Ishikawa (cell line): Measurements from ENCODE around the gene BOLL.

Experiments used
- CEBPB ChIP-seq: IDR thresholded peaks from 2 replicates; pipeline ENCODE4 v1.6.1; 2012
- CREB1 ChIP-seq: IDR thresholded peaks from 2 replicates; pipeline ENCODE4 v1.6.1; 2012; ENCODE audit warnings: low read depth
- EGR1 ChIP-seq: IDR thresholded peaks from 2 replicates; pipeline ENCODE4 v1.6.1; 2012
- EP300 ChIP-seq: IDR thresholded peaks from 2 replicates; pipeline ENCODE4 v1.6.1; 2012; ENCODE audit warnings: borderline replicate concordance
- FOXM1 ChIP-seq: IDR thresholded peaks from 2 replicates; pipeline ENCODE4 v1.6.1; 2012; ENCODE audit warnings: low read depth, borderline replicate concordance
- NFIC ChIP-seq: IDR thresholded peaks from 2 replicates; pipeline ENCODE4 v1.6.1; 2012
- RAD21 ChIP-seq: IDR thresholded peaks from 2 replicates; pipeline ENCODE4 v1.6.1; 2012; ENCODE audit warnings: low read depth
- TAF1 ChIP-seq: IDR thresholded peaks from 2 replicates; pipeline ENCODE4 v1.6.1; 2012; ENCODE audit warnings: low read depth, mild to moderate bottlenecking
- TCF12 ChIP-seq: IDR thresholded peaks from 2 replicates; pipeline ENCODE4 v1.6.1; 2012; ENCODE audit warnings: low read depth
- TEAD4 ChIP-seq: IDR thresholded peaks from 2 replicates; pipeline ENCODE4 v1.6.1; 2012
- YY1 ChIP-seq: IDR thresholded peaks from 2 replicates; pipeline ENCODE4 v1.6.1; 2012; ENCODE audit warnings: low read depth
- ZBTB7A ChIP-seq: IDR thresholded peaks from 2 replicates; pipeline ENCODE4 v1.6.1; 2012; ENCODE audit warnings: low read depth
- TF ChIP-seq, protein P1 (sequence below): IDR thresholded peaks from 2 replicates; pipeline ENCODE4 v1.6.1; 2012
- TF ChIP-seq, protein P2 (sequence below): IDR thresholded peaks from 2 replicates; pipeline ENCODE4 v1.6.1; 2012; ENCODE audit warnings: low read depth, mild to moderate bottlenecking
- TF ChIP-seq, protein P3 (sequence below): IDR thresholded peaks from 2 replicates; pipeline ENCODE4 v1.6.1; 2012

BOLL gene

DNA sequence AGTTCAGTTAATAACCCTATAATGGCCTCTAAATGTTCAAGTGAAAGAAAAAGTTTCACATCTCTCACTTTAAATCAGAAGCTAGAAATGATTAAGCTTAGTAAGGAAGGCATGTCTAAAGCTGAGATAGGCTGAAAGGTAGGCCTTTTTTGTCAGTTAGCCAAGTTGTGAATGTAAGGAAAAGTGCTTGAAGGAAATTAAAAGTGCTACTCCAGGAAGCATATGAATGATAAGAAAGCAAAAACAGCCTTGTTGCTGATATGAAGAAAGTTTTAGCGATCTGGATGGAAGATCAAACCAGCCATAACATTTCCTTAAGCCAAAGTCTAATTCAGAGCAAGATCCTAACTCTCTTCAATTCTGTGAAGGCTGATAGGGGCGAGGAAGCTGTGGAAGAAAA lies 29.4 kb upstream of the BOLL start:
- TF ChIP-seq EGR1: no peak
- no peak for TF ChIP-seq TCF12
- no peak for TF ChIP-seq FOXM1
- TF ChIP-seq ZBTB7A: no peak
- no peak for TF ChIP-seq EP300
- TF ChIP-seq RAD21: no peak

DNA sequence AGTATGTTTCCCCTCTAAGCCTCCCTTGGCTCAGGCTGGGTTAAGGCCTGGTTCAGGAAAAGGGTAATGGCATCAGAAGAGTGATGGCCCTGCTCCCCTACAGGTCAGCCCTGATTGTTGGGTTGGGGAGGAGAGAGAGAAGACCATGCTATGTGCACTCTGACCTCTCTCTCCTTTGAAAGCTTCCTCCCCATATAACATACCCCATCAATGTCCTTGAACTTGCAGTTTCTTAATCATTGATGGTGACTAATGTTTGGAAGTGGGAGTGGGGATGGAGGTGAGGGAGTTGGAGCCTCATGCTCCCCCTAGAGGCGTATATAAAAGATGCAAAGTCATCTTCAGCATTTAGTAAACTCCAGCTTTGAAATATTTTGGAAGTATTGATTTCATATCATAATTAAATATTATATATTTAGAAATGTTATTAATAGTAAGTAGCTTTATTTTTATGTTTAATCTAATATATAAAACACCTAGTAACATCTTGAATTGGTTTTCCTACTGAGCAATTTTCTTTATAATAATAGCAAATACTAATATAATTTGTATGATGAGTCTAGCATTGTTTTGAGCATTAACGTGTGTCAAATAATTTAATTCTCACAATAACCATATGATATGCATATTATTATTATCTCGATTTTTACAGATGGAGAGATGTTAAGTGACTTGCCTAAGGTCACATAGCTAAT lies 28.1 kb upstream of the BOLL start:
- TF ChIP-seq YY1 (no peak), RAD21 (peak; percentile 26)

DNA sequence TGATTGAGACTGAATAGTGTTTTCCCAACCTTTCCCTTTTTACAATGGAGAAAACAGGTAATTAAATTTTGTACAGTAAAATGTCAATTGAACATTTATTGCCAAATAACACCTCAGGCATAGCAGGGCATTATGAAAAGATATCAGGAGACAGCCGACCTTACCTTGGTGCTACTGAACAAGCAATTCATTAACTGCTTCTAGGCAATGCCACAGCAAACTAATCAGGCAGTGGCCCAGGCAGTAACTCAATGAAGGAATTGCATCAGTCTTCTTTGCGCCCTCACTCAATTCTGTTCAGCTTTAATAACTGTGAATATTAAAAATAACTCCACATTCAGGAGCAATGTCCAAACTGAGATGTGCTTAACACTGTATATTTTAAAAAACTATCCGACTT lies 25.4 kb upstream of the BOLL start:
- TF ChIP-seq NFIC (no peak), TEAD4 (no peak), CREB1 (no peak), TAF1 (no peak), TCF12 (no peak)
- TF ChIP-seq, protein P1, sequence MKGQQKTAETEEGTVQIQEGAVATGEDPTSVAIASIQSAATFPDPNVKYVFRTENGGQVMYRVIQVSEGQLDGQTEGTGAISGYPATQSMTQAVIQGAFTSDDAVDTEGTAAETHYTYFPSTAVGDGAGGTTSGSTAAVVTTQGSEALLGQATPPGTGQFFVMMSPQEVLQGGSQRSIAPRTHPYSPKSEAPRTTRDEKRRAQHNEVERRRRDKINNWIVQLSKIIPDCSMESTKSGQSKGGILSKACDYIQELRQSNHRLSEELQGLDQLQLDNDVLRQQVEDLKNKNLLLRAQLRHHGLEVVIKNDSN: no peak
- TF ChIP-seq, protein P2, sequence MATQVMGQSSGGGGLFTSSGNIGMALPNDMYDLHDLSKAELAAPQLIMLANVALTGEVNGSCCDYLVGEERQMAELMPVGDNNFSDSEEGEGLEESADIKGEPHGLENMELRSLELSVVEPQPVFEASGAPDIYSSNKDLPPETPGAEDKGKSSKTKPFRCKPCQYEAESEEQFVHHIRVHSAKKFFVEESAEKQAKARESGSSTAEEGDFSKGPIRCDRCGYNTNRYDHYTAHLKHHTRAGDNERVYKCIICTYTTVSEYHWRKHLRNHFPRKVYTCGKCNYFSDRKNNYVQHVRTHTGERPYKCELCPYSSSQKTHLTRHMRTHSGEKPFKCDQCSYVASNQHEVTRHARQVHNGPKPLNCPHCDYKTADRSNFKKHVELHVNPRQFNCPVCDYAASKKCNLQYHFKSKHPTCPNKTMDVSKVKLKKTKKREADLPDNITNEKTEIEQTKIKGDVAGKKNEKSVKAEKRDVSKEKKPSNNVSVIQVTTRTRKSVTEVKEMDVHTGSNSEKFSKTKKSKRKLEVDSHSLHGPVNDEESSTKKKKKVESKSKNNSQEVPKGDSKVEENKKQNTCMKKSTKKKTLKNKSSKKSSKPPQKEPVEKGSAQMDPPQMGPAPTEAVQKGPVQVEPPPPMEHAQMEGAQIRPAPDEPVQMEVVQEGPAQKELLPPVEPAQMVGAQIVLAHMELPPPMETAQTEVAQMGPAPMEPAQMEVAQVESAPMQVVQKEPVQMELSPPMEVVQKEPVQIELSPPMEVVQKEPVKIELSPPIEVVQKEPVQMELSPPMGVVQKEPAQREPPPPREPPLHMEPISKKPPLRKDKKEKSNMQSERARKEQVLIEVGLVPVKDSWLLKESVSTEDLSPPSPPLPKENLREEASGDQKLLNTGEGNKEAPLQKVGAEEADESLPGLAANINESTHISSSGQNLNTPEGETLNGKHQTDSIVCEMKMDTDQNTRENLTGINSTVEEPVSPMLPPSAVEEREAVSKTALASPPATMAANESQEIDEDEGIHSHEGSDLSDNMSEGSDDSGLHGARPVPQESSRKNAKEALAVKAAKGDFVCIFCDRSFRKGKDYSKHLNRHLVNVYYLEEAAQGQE: no peak

DNA sequence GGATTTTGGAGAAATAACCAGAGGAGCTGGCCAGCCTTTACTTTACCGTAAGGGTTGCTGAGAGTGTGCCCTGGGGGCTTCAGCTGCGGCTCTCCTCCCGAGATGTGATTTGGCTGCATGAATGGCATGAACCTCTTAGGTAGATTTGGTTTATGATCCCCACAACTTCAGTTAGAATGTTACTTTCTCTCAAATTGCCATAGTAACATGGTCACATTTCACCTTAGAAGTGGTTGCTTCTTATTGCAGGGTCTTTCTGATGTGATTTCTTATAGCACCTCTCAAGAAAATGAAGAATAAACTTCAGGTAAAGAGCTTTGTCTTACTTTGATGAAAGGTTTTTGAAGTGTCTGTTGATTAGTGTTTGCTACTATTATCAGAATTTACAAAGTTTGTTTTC lies 24.9 kb upstream of the BOLL start:
- TF ChIP-seq, protein P2: no peak

DNA sequence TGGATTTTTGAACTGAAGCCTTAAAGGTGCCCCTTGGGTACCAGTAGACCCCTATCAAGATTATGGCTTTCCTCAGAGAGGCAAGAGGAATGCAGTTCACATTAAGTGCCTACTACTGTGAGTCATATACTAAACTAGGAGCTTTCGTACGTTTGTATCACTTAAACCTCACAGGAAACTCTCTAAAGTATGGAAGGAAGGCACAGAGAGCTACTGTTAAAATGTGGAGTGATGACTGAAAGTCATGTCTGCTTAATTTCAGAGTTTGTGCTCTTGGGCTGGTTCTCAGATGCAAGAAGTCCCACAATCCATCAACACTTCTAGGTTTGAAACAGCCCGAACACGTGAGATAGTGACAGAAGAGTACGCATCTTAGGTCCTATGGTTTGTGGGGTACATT lies 23.9 kb upstream of the BOLL start:
- no peak for TF ChIP-seq RAD21
- TF ChIP-seq ZBTB7A: no peak
- TF ChIP-seq CEBPB: no peak
- no peak for TF ChIP-seq YY1
- TF ChIP-seq TEAD4: no peak
- TF ChIP-seq EGR1: no peak
- TF ChIP-seq TCF12: no peak
- no peak for TF ChIP-seq CREB1
- TF ChIP-seq NFIC: no peak
- TF ChIP-seq, protein P2: no peak
- no peak for TF ChIP-seq TAF1
- TF ChIP-seq, protein P1: no peak
- TF ChIP-seq FOXM1: no peak
- TF ChIP-seq, protein P3, sequence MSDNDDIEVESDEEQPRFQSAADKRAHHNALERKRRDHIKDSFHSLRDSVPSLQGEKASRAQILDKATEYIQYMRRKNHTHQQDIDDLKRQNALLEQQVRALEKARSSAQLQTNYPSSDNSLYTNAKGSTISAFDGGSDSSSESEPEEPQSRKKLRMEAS: no peak
- TF ChIP-seq EP300: no peak
